ENCODE data around the gene FUS. TPM values are rescaled to one million over a fixed set of nuclear protein-coding genes. Genes with fewer than 3 reads are reported as not detected.
A peak's percentile ranks its signal among the peaks of the same experiment; 100 is the strongest.

Gene FUS
- total and polyA plus RNA-seq, 9 of the 15 experiments (the other 6 are each of a cell fraction or from before 2014, with no cell fraction given): 43.9 to 575 (median 87.2) TPM

DNA sequence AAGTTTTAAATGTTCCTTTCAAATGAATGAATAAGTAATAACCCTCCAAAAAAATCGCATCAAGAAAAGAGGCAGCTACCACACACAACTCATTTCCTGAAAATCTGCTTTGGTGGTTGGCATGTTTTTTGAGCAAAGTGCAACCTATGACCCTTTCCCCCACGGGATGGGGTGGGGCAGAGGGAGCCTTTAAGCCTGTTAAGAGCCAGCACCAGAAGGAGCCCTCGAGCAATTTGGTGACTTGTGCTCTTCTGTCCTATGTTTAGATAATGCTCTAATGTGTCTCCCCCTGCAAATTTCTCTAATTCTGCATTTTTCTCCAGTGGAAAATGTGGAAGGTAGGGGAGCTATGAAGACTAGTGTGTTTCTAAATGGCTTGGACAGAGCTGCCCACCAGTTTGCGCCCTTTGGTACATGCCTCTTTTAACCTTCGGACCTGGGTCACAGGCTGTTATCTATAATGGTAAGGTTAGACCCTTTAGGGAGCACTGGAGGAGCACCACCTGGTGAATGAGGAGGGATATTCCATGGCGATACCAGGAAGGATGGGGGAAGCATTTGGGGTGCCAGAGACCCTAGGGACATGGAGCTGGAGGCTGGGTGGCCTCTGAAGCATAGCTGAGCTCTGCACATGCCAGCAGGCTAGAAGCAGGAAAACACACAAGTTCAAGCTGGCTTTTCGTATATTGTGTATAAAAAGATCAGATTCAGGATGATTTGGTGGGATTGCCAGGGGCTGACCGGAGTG lies 21.1 kb downstream of the FUS start:
- FAIRE-seq: peak; percentile 80
- H3K79me2 ChIP-seq (ENCODE audit: control insufficient read depth, insufficient read depth, low read length): no peaks in the 10 kb centered on the region
- no peak overlapping the region for H3K27ac ChIP-seq (ENCODE audit: extremely low read depth, low read depth, low read length)
- no TSS peak for BruUV-seq (replicated peaks)
- peaks cover 11% of the 10 kb centered on the region; the same call in 2 of the 3 replicates for H3K36me3 ChIP-seq (ENCODE audit: control insufficient read depth, insufficient read depth, low read length)
- in situ Hi-C loops (cut with MboI): loop anchor here (5.0 kb wide), 1 partner anchor 91 kb away; no protein-coding TSS in a partner anchor
- intact Hi-C loops (cut with micrococcal nuclease): loop anchor here (2.0 to 10.0 kb wide), 4 partner anchors 52 to 664 kb away; no protein-coding TSS in a partner anchor
- peak in 2 of 4 experiments; percentile 61 to 64 for DNase-seq (ENCODE audit: extremely low read depth in 1 of 4, low spot score in 3 of 4)
- 45% methylated on average over 8 of the region's 8 CpGs for WGBS (ENCODE audit: insufficient coverage, low coverage, missing lambda C conversion rate)
- no peak overlapping the region for H2AFZ ChIP-seq (ENCODE audit: low read depth, low read length)
- peaks cover 14 to 29% of the 10 kb centered on the region in 2 experiments for H3K4me1 ChIP-seq (replicated peaks in 1 of 2; ENCODE audit: control insufficient read depth in 2 of 2, insufficient read depth in 2 of 2, low read length in 2 of 2)
- H3K4me3 ChIP-seq: no peak overlapping the region
- H3K9ac ChIP-seq (ENCODE audit: insufficient read depth in 1 of 2, low read depth in 2 of 2, low read length in 2 of 2): peak overlapping the region in 1 of 2 experiments; percentile 91; a peak in 2 of 4 replicates
- H3K9me3 ChIP-seq (replicated peaks; ENCODE audit: control insufficient read depth, insufficient read depth, low read depth, low read length): no peaks in the 10 kb centered on the region
- CTCF ChIA-PET (ENCODE audit: low intra/inter-chr PET ratio): interaction anchor here (1.0 kb wide), 1 partner anchor 98 kb away, joined by 3 read pairs; no protein-coding TSS in a partner anchor
- POLR2A ChIA-PET: interaction anchor here (0.9 to 6.2 kb wide), 11 partner anchors 8 to 192 kb away, joined by 3 to 33 read pairs (median 8); partner anchors contain the start of genes FUS, ITGAD, PYDC1 and TRIM72
- peak overlapping the region; percentile 77 for H3K4me2 ChIP-seq (ENCODE audit: insufficient read depth, low read length)
- no peaks in the 10 kb centered on the region for H3K9me1 ChIP-seq (ENCODE audit: control insufficient read depth, insufficient read depth, low read length)
- peaks cover 19% of the 10 kb centered on the region for H4K20me1 ChIP-seq (replicated peaks; ENCODE audit: control insufficient read depth, insufficient read depth, low read length)
- peak; percentile 54 for ATAC-seq
- H3K27me3 ChIP-seq (ENCODE audit: control insufficient read depth in 2 of 2, insufficient read depth in 2 of 2, low read length in 2 of 2): no peaks in the 10 kb centered on the region; a peak in 1 of 5 replicates
- TF ChIP-seq THAP7 (CRISPR knock-in tag; IDR thresholded peaks at IDR 0.05) (no peak), MAFG (tag; conservative IDR thresholded peaks at IDR 0.05) (0 out of 2 replicates have a peak, but pooled peaks have one; percentile 19), ZEB2 (IDR thresholded peaks at IDR 0.05) (no peak), L3MBTL2 (IDR thresholded peaks at IDR 0.05) (peak; percentile 24; the same call in 1 of the 2 replicates), HDAC2 (IDR thresholded peaks at IDR 0.05) (0 out of 2 replicates have a peak, but pooled peaks have one; percentile 22), MTA1 (IDR thresholded peaks at IDR 0.05; ENCODE audit: borderline replicate concordance) (0 out of 2 replicates have a peak, but pooled peaks have one; percentile 12), NR2C1 (IDR thresholded peaks at IDR 0.05) (peak; percentile 85), NR2C1 (tag; IDR thresholded peaks at IDR 0.05) (peak; percentile 92), C11orf30 (IDR thresholded peaks at IDR 0.05; ENCODE audit: low read depth) (peak; percentile 52; the same call in 1 of the 2 replicates), VEZF1 (CRISPR knock-in tag; IDR thresholded peaks at IDR 0.05) (peak; percentile 57), SMC3 (conservative IDR thresholded peaks at IDR 0.05; ENCODE audit: insufficient read depth, low read depth, low read length) (peak; percentile 53; the same call in 1 of the 2 replicates), POLR2B (IDR thresholded peaks at IDR 0.05; ENCODE audit: low read depth, partially characterized antibody) (peak; percentile 12), RAD21 (CRISPR knock-in tag; conservative IDR thresholded peaks at IDR 0.05 in 1 of 2, IDR thresholded peaks at IDR 0.05 in 1 of 2) (peak; percentile 47 to 60)
- TF ChIP-seq, protein P1, sequence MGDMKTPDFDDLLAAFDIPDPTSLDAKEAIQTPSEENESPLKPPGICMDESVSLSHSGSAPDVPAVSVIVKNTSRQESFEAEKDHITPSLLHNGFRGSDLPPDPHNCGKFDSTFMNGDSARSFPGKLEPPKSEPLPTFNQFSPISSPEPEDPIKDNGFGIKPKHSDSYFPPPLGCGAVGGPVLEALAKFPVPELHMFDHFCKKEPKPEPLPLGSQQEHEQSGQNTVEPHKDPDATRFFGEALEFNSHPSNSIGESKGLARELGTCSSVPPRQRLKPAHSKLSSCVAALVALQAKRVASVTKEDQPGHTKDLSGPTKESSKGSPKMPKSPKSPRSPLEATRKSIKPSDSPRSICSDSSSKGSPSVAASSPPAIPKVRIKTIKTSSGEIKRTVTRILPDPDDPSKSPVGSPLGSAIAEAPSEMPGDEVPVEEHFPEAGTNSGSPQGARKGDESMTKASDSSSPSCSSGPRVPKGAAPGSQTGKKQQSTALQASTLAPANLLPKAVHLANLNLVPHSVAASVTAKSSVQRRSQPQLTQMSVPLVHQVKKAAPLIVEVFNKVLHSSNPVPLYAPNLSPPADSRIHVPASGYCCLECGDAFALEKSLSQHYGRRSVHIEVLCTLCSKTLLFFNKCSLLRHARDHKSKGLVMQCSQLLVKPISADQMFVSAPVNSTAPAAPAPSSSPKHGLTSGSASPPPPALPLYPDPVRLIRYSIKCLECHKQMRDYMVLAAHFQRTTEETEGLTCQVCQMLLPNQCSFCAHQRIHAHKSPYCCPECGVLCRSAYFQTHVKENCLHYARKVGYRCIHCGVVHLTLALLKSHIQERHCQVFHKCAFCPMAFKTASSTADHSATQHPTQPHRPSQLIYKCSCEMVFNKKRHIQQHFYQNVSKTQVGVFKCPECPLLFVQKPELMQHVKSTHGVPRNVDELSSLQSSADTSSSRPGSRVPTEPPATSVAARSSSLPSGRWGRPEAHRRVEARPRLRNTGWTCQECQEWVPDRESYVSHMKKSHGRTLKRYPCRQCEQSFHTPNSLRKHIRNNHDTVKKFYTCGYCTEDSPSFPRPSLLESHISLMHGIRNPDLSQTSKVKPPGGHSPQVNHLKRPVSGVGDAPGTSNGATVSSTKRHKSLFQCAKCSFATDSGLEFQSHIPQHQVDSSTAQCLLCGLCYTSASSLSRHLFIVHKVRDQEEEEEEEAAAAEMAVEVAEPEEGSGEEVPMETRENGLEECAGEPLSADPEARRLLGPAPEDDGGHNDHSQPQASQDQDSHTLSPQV (IDR thresholded peaks at IDR 0.05): 0 out of 2 replicates have a peak, but pooled peaks have one; percentile 56
